OCI-LY7 (cell line): ENCODE data around the gene DNAL4. TPM values are rescaled to one million over a fixed set of nuclear protein-coding genes. Genes with fewer than 3 reads are reported as not detected.
A peak's percentile ranks its signal among the peaks of the same experiment; 100 is the strongest.

Experiments used
- BruUV-seq: library from RNA; stranded (reverse); fragments of 400-500 nt; replicated peaks from 2 replicates; lab custom pipeline; 2021; lab: Mats Ljungman, UMichigan
- CTCF ChIA-PET: fragments of 300-600 bp; sonication (Branson Sonifier 250); formaldehyde crosslinking; loops from one replicate; lab custom pipeline; 2022; ENCODE audit warnings: antibody characterized with exemption; ENCODE audit not compliant: unreplicated experiment; lab: Charles Lee
- POLR2A ChIA-PET: fragments of 300-600 bp; sonication (Branson Sonifier 250); formaldehyde crosslinking; loops from one replicate; lab custom pipeline; 2022; ENCODE audit warnings: antibody characterized with exemption; lab: Charles Lee
- DNase-seq: peaks from one replicate; pipeline ENCODE4 v3.0.0-alpha.2; 2015; ENCODE audit warnings: low spot score
- H2AFZ ChIP-seq: fragments of 200-600 bp; sonication (generic), shearing (Covaris generic); 2 replicates; pipeline ENCODE4 v1.6.1; 2014; ENCODE audit warnings: mild to moderate bottlenecking, antibody characterized with exemption, low read length, moderate library complexity
- H3K27ac ChIP-seq: fragments of 200-600 bp; sonication (generic); 2 replicates; pipeline ENCODE4 v1.5.1; 2014; ENCODE audit warnings: mixed run types, low read depth, mild to moderate bottlenecking, moderate library complexity, low read length, inconsistent platforms; ENCODE audit not compliant: poor library complexity, severe bottlenecking
- H3K36me3 ChIP-seq: fragments of 200-600 bp; sonication (generic); 2 replicates; pipeline ENCODE4 v1.6.1; 2014; ENCODE audit warnings: mild to moderate bottlenecking, antibody characterized with exemption, low read length, moderate library complexity, mixed read lengths; ENCODE audit not compliant: insufficient read depth
- H3K4me1 ChIP-seq: fragments of 200-600 bp; sonication (generic); 2 replicates; pipeline ENCODE4 v1.5.1; 2014; ENCODE audit warnings: mild to moderate bottlenecking, low read length; ENCODE audit not compliant: insufficient read depth, poor library complexity, severe bottlenecking
- H3K4me2 ChIP-seq: fragments of 200-600 bp; sonication (generic); 2 replicates; pipeline ENCODE4 v1.6.1; 2014; ENCODE audit warnings: mild to moderate bottlenecking, low read length
- H3K4me3 ChIP-seq: fragments of 200-600 bp; sonication (generic); 2 replicates; pipeline ENCODE4 v1.5.1; 2014; ENCODE audit warnings: mild to moderate bottlenecking, low read depth, low read length; ENCODE audit not compliant: poor library complexity, severe bottlenecking
- H3K79me2 ChIP-seq: fragments of 200-600 bp; sonication (generic); 2 replicates; pipeline ENCODE4 v1.6.1; 2016; ENCODE audit warnings: low read depth, mild to moderate bottlenecking, low read length, moderate library complexity, mixed read lengths; ENCODE audit not compliant: insufficient read depth
- H3K9me2 ChIP-seq: fragments of 200-600 bp; sonication (generic); 2 replicates; pipeline ENCODE4 v1.6.1; 2016; ENCODE audit warnings: mild to moderate bottlenecking, low read length, mixed read lengths; ENCODE audit not compliant: insufficient read depth
- H3K9me3 ChIP-seq: fragments of 200-600 bp; sonication (generic); 2 replicates; pipeline ENCODE4 v1.6.1; 2014; ENCODE audit warnings: mild to moderate bottlenecking, mixed run types, low read length, mixed read lengths
- H4K20me1 ChIP-seq: fragments of 200-600 bp; sonication (generic); 2 replicates; pipeline ENCODE4 v1.6.1; 2014; ENCODE audit warnings: mild to moderate bottlenecking, antibody characterized with exemption, low read length, moderate library complexity, mixed read lengths; ENCODE audit not compliant: insufficient read depth
- EZH2phosphoT487 ChIP-seq: fragments of 200-600 bp; sonication (generic); IDR thresholded peaks from 2 replicates; pipeline ENCODE4 v1.6.1; 2018; ENCODE audit warnings: low read depth, borderline replicate concordance, mild to moderate bottlenecking, mixed run types, antibody characterized with exemption, low read length, moderate library complexity, mixed read lengths
- intact Hi-C: fragments of 100-400 bp; cut with micrococcal nuclease; formaldehyde crosslinking; loops from one replicate; pipeline ENCODE4 v1.10.0; 2022; ENCODE audit not compliant: unreplicated experiment
- total RNA-seq, 2 experiments: library from RNA; depleted of rRNA in 1 of 2; stranded (reverse); fragments of >200 nt in 1 of 2; shearing (Covaris generic) in 1 of 2; gene quantifications; 2 replicates each; pipeline ENCODE4 v1.2.3, GENCODE V29; 2014 to 2022
- TF ChIP-seq, protein P1 (sequence below): fragments of 200-600 bp; sonication (generic); conservative IDR thresholded peaks from 2 replicates; pipeline ENCODE4 v1.5.1; 2014; ENCODE audit warnings: mild to moderate bottlenecking, antibody characterized with exemption, low read length, moderate library complexity, mixed read lengths

The DNAL4 gene
- total RNA-seq, 2 experiments from 2014 or later, result 6.6 to 7.1 TPM

DNA sequence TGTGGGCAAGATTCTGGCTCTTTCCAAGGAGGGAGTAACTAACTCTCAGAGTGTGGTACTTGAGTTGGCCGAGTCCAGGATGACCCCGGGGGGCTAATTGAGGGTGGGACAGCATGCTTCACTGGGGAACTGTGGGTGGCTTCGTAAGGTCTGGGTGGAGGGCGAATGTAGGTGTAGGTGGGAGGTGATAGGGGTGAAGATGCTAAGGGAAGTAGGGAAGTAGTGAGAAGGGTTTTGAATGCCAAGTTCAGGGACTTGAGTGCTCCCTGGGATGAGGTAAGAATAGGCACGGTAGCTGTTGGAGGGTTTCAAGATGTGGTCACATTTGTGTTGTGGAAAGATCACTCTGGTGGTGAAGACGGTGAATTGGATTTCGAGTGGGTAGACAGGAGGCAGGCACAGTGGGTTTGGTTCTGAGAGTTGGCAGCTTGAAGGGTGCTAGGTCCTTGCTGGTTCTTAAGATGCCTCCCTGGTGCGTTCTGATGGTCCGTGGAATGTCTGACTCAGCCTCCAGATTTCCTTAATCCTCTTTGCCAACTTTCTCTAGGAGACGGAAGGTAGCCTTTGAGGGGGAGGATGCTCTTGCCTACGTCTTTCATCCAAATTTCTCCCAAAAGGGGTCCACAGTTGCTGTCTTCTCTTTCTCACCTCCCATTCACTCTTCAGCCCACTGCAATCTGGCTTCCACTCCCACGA lies 2.5 kb upstream of the DNAL4 start:
- Histone ChIP-seq H4K20me1 (no peaks in the 10 kb centered on the region), H3K36me3 (no peaks in the 10 kb centered on the region), H3K79me2 (no peaks in the 10 kb centered on the region), H2AFZ (no peak overlapping the region), H3K9me2 (no peaks in the 10 kb centered on the region), H3K27ac (no peak overlapping the region), H3K9me3 (peaks cover 11% of the 10 kb centered on the region; the same call in 1 of the 2 replicates), H3K4me3 (no peak overlapping the region), H3K4me2 (no peak overlapping the region), H3K4me1 (peaks cover 14% of the 10 kb centered on the region)
- TF ChIP-seq, protein P1, sequence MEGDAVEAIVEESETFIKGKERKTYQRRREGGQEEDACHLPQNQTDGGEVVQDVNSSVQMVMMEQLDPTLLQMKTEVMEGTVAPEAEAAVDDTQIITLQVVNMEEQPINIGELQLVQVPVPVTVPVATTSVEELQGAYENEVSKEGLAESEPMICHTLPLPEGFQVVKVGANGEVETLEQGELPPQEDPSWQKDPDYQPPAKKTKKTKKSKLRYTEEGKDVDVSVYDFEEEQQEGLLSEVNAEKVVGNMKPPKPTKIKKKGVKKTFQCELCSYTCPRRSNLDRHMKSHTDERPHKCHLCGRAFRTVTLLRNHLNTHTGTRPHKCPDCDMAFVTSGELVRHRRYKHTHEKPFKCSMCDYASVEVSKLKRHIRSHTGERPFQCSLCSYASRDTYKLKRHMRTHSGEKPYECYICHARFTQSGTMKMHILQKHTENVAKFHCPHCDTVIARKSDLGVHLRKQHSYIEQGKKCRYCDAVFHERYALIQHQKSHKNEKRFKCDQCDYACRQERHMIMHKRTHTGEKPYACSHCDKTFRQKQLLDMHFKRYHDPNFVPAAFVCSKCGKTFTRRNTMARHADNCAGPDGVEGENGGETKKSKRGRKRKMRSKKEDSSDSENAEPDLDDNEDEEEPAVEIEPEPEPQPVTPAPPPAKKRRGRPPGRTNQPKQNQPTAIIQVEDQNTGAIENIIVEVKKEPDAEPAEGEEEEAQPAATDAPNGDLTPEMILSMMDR, result no peak
- no peak for TF ChIP-seq EZH2phosphoT487
- no TSS peak for BruUV-seq
- ChIA-PET POLR2A (no interaction called here), CTCF (no interaction called here)
- intact Hi-C loops, result no loop called here
- DNase-seq, result no peak

DNA sequence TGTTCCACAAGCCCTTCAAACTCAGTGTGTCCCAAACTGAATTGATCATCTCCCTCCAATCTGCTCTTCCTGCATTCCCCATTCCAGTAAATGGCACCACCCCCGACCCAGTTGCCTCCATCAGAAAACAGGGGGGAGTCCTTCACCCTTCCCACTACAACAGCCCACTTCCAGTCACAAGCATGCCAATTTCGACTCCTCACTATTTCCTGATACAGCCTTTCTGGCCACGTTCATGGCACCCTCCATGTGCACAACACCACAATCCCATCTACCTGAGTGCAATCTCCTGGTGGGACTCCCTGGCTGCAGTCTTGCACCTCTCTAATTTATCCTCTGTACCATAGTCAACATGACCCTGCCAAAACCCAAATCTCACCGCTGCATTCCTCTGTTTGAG lies 1.6 kb upstream of the DNAL4 start:
- Histone ChIP-seq H3K9me2 (no peaks in the 10 kb centered on the region), H4K20me1 (no peaks in the 10 kb centered on the region), H3K79me2 (no peaks in the 10 kb centered on the region), H2AFZ (no peak overlapping the region), H3K9me3 (peaks cover 11% of the 10 kb centered on the region; the same call in 1 of the 2 replicates), H3K27ac (no peak overlapping the region), H3K36me3 (no peaks in the 10 kb centered on the region), H3K4me1 (peaks cover 14% of the 10 kb centered on the region), H3K4me2 (no peak overlapping the region), H3K4me3 (no peak overlapping the region)
- TF ChIP-seq EZH2phosphoT487, result no peak
- TF ChIP-seq, protein P1, result no peak
- no peak for DNase-seq
- no TSS peak for BruUV-seq
- intact Hi-C loops, result no loop called here
- CTCF ChIA-PET, result no interaction called here
- POLR2A ChIA-PET, result no interaction called here

DNA sequence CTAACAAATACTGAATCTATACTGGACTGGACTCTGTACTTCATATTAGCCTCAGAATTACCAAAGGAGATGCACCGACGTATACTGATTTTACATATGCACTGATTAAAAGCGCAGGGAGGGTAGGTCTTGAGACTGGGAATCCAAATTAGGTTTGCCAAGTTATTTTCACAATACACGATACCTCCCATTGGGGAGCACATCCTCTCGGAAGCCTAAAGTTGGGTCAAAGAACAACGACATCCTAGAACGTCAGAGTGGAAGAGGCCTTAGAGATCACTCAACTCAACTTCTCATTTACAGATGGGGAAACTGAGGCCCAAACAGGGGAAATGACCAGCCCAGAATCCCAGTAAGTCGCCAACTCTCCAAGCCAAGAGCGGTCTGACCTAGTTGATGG lies 626 bp downstream of the DNAL4 start:
- H3K9me2 ChIP-seq, result no peaks in the 10 kb centered on the region
- peak overlapping the region; percentile 97; the same call in 1 of the 2 replicates for H2AFZ ChIP-seq
- intact Hi-C loops, result no loop called here
- H3K79me2 ChIP-seq, result no peaks in the 10 kb centered on the region
- no peaks in the 10 kb centered on the region for H3K36me3 ChIP-seq
- peaks cover 14% of the 10 kb centered on the region for H3K4me1 ChIP-seq
- peak overlapping the region; percentile 69 for H3K4me2 ChIP-seq
- CTCF ChIA-PET, result no interaction called here
- no peaks in the 10 kb centered on the region for H4K20me1 ChIP-seq
- POLR2A ChIA-PET, result no interaction called here
- DNase-seq, result no peak
- H3K4me3 ChIP-seq, result peak overlapping the region; percentile 73
- H3K27ac ChIP-seq, result no peak overlapping the region
- H3K9me3 ChIP-seq, result no peaks in the 10 kb centered on the region
- BruUV-seq, result no TSS peak
- no peak for TF ChIP-seq EZH2phosphoT487
- TF ChIP-seq, protein P1, result no peak
